K562 (cell line): ENCODE measurements around the gene RIMBP3C. TPM values are rescaled to one million over a fixed set of nuclear protein-coding genes. Genes with fewer than 3 reads are reported as not detected.

Source experiments
- GTF2F1 ChIP-seq: IDR thresholded peaks from 2 replicates; pipeline ENCODE4 v1.6.1; 2011; ENCODE audit warnings: low read depth, low read length, improper control_type of control experiment
- HDAC2 ChIP-seq: fragments of 450-650 bp; IDR thresholded peaks from 2 replicates; pipeline ENCODE4 v1.6.1; 2016; ENCODE audit warnings: mild to moderate bottlenecking
- HMGN3 ChIP-seq: IDR thresholded peaks from 2 replicates; pipeline ENCODE4 v1.6.1; 2011; ENCODE audit warnings: borderline replicate concordance, low read depth, mild to moderate bottlenecking, mixed read lengths, low read length; ENCODE audit not compliant: insufficient read length; ENCODE audit errors: extremely low read depth
- ILF3 ChIP-seq: fragments of 450-650 bp; IDR thresholded peaks from 2 replicates; pipeline ENCODE4 v1.6.1; 2018; ENCODE audit warnings: antibody characterized with exemption, mild to moderate bottlenecking, moderate library complexity, borderline replicate concordance
- JUNB ChIP-seq: fragments of 450-650 bp; formaldehyde crosslinking; conservative IDR thresholded peaks from 2 replicates; pipeline ENCODE4 v1.4.0; 2020; ENCODE audit warnings: mild to moderate bottlenecking
- MCM5 ChIP-seq: fragments of 450-650 bp; IDR thresholded peaks from 2 replicates; pipeline ENCODE4 v1.6.1; 2016; ENCODE audit warnings: low read depth
- MTA3 ChIP-seq: fragments of 450-650 bp; formaldehyde crosslinking; IDR thresholded peaks from 2 replicates; pipeline ENCODE4 v1.6.1; 2017; ENCODE audit warnings: mild to moderate bottlenecking, borderline replicate concordance
- MYNN ChIP-seq, 2 experiments: sonication (generic); formaldehyde crosslinking in 1 of 2; IDR thresholded peaks; 2 replicates each; pipeline versions ENCODE4 v1.5.0 to v1.6.1; 2016 to 2020; ENCODE audit warnings: antibody characterized with exemption in 1 of 2, missing genetic modification reagents in 1 of 2
- NCOA6 ChIP-seq: fragments of 450-650 bp; IDR thresholded peaks from 2 replicates; pipeline ENCODE4 v1.6.1; 2017; ENCODE audit warnings: mild to moderate bottlenecking
- POLR2H ChIP-seq: IDR thresholded peaks from 2 replicates; pipeline ENCODE4 v1.6.1; 2016; ENCODE audit warnings: missing genetic modification characterization, low read depth, mild to moderate bottlenecking, control low read depth, missing compliant biosample characterization, moderate library complexity
- RBM15 ChIP-seq: fragments of 200-400 bp; formaldehyde crosslinking; IDR thresholded peaks from 2 replicates; pipeline ENCODE4 v1.6.1; 2018; ENCODE audit warnings: mild to moderate bottlenecking, low read length, moderate library complexity; ENCODE audit not compliant: insufficient read depth
- SREBF1 ChIP-seq: fragments of 150-350 bp; IDR thresholded peaks from 2 replicates; pipeline ENCODE4 v1.6.1; 2014; ENCODE audit warnings: antibody characterized with exemption, low read depth, low read length, borderline replicate concordance
- ZFPM2 ChIP-seq: fragments of 250-450 bp; sonication (Bioruptor Pico); IDR thresholded peaks from 2 replicates; pipeline ENCODE4 v1.5.1; 2022; ENCODE audit warnings: mild to moderate bottlenecking
- ZNF3 ChIP-seq: fragments of 250-450 bp; sonication (Bioruptor Pico); IDR thresholded peaks from 2 replicates; pipeline ENCODE4 v1.5.0; 2021; ENCODE audit warnings: mild to moderate bottlenecking, moderate library complexity
- ZNF707 ChIP-seq: fragments of 250-450 bp; sonication (Bioruptor Pico); conservative IDR thresholded peaks from 2 replicates; pipeline ENCODE4 v1.8.0; 2022; ENCODE audit warnings: inconsistent platforms, mild to moderate bottlenecking, moderate library complexity
- polyA plus RNA-seq, 8 experiments: library from polyadenylated mRNA; depleted of rRNA in 4 of 8; stranded (reverse) in 5 of 8; unstranded in 3 of 8; fragments of >200 nt; fragmentation: Nextera tagmentation in 2 of 8; fragmentation: Illumina TruSeq in 1 of 8; extraction: Ambion mirVana in 2 of 8; extraction: Trizol in 1 of 8; gene quantifications; 2 replicates each; pipeline versions ENCODE4 v1.2.1 to v1.2.3, GENCODE V29; 2011 to 2014; ENCODE audit warnings: inconsistent platforms in 1 of 8, missing spikeins in 1 of 8
- total RNA-seq, 7 experiments: library from RNA; depleted of rRNA in 6 of 7; stranded (reverse); fragments of >200 nt in 6 of 7; fragmentation: Illumina TruSeq in 2 of 7; extraction: Trizol in 2 of 7; gene quantifications; 2 replicates each; pipeline versions ENCODE4 v1.2.1 to v1.2.3, GENCODE V29; 2011 to 2021; ENCODE audit warnings: low replicate concordance in 1 of 7
- TF ChIP-seq, protein P1 (sequence below): fragments of 250-450 bp; sonication (Bioruptor Pico); IDR thresholded peaks from 2 replicates; pipeline ENCODE4 v1.5.0; 2020; ENCODE audit warnings: mild to moderate bottlenecking, borderline replicate concordance
- TF ChIP-seq, protein P2 (sequence below): fragments of 200-800 bp; sonication (Bioruptor generic); IDR thresholded peaks from 2 replicates; pipeline ENCODE4 v1.6.1; 2016; ENCODE audit warnings: missing genetic modification characterization, missing compliant biosample characterization
- TF ChIP-seq, protein P3 (sequence below): fragments of 450-650 bp; formaldehyde crosslinking; IDR thresholded peaks from 2 replicates; pipeline ENCODE4 v1.4.0; 2020; ENCODE audit warnings: mild to moderate bottlenecking, moderate library complexity

RIMBP3C gene
- total and polyA plus RNA-seq, 9 of the 15 experiments (the other 6 are each of a cell fraction or from before 2014, with no cell fraction given), result 0.09 to 0.98 (median 0.17) TPM; not detected in 2

DNA sequence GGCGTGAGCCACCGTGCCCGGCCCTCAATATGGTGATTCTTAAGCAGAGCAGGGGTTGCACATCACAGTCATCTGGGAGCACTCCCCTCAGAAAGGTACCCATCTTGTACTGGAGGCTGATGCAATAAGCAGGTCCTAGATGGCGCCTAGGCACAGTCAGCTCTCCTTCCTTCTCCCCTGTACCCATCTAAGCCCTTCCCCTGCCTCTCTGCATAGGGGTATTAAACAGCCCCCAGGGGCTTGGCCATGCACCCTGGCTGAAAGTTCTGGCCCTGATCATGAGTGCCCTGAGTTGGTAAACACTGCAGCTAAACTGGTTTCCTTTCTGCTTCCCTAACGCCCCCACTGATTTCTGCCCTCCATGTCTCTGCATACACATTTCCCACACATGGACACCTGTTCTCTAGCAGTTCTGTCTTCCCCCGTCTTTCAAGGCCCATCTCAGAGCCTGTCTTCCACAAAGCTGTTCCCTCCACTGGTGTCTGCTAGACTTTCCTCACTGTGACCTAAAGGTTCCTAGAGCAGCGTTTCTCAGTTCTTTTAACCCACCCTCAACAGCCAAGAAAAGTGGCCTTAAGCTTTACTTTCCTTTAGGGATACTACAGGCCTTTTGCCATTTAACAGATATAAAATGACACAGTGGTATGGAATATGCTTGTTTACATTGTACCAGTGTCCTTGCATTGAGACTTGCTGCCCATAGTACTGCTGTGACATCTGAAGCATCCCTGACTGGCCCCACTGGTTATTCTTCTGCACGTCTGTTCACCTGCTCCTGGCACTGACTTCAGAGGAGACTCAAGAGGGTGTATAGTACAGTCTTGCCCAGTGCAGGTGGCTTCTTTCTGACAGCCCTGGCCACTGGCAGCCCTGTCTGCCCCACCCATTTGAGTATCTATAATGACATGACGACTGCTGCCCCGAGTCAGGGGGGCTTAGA lies 31.8 kb upstream of the RIMBP3C start (continued):
- TF ChIP-seq, protein P1, sequence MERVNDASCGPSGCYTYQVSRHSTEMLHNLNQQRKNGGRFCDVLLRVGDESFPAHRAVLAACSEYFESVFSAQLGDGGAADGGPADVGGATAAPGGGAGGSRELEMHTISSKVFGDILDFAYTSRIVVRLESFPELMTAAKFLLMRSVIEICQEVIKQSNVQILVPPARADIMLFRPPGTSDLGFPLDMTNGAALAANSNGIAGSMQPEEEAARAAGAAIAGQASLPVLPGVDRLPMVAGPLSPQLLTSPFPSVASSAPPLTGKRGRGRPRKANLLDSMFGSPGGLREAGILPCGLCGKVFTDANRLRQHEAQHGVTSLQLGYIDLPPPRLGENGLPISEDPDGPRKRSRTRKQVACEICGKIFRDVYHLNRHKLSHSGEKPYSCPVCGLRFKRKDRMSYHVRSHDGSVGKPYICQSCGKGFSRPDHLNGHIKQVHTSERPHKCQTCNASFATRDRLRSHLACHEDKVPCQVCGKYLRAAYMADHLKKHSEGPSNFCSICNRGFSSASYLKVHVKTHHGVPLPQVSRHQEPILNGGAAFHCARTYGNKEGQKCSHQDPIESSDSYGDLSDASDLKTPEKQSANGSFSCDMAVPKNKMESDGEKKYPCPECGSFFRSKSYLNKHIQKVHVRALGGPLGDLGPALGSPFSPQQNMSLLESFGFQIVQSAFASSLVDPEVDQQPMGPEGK (CRISPR knock-in tag), result no peak
- TF ChIP-seq, protein P2, sequence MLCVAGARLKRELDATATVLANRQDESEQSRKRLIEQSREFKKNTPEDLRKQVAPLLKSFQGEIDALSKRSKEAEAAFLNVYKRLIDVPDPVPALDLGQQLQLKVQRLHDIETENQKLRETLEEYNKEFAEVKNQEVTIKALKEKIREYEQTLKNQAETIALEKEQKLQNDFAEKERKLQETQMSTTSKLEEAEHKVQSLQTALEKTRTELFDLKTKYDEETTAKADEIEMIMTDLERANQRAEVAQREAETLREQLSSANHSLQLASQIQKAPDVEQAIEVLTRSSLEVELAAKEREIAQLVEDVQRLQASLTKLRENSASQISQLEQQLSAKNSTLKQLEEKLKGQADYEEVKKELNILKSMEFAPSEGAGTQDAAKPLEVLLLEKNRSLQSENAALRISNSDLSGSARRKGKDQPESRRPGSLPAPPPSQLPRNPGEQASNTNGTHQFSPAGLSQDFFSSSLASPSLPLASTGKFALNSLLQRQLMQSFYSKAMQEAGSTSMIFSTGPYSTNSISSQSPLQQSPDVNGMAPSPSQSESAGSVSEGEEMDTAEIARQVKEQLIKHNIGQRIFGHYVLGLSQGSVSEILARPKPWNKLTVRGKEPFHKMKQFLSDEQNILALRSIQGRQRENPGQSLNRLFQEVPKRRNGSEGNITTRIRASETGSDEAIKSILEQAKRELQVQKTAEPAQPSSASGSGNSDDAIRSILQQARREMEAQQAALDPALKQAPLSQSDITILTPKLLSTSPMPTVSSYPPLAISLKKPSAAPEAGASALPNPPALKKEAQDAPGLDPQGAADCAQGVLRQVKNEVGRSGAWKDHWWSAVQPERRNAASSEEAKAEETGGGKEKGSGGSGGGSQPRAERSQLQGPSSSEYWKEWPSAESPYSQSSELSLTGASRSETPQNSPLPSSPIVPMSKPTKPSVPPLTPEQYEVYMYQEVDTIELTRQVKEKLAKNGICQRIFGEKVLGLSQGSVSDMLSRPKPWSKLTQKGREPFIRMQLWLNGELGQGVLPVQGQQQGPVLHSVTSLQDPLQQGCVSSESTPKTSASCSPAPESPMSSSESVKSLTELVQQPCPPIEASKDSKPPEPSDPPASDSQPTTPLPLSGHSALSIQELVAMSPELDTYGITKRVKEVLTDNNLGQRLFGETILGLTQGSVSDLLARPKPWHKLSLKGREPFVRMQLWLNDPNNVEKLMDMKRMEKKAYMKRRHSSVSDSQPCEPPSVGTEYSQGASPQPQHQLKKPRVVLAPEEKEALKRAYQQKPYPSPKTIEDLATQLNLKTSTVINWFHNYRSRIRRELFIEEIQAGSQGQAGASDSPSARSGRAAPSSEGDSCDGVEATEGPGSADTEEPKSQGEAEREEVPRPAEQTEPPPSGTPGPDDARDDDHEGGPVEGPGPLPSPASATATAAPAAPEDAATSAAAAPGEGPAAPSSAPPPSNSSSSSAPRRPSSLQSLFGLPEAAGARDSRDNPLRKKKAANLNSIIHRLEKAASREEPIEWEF (CRISPR knock-in tag), result no peak
- TF ChIP-seq NCOA6 (no peak), HMGN3 (no peak), ZNF707 (CRISPR knock-in tag) (no peak), ILF3 (no peak), GTF2F1 (no peak), MTA3 (no peak), ZFPM2 (CRISPR knock-in tag) (peak; percentile 34; the same call in 1 of the 2 replicates), ZNF3 (CRISPR knock-in tag) (no peak), SREBF1 (no peak; the same call in 1 of the 2 replicates), HDAC2 (no peak), MCM5 (no peak), RBM15 (no peak), MYNN (IDR thresholded peaks at IDR 0.05) (no peak), MYNN (CRISPR knock-in tag; IDR thresholded peaks at IDR 0.05) (no peak), JUNB (CRISPR knock-in tag) (no peak), POLR2H (no peak)
- TF ChIP-seq, protein P3, sequence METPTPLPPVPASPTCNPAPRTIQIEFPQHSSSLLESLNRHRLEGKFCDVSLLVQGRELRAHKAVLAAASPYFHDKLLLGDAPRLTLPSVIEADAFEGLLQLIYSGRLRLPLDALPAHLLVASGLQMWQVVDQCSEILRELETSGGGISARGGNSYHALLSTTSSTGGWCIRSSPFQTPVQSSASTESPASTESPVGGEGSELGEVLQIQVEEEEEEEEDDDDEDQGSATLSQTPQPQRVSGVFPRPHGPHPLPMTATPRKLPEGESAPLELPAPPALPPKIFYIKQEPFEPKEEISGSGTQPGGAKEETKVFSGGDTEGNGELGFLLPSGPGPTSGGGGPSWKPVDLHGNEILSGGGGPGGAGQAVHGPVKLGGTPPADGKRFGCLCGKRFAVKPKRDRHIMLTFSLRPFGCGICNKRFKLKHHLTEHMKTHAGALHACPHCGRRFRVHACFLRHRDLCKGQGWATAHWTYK (CRISPR knock-in tag), result 0 out of 2 replicates have a peak, but pooled peaks have one; percentile 16
